Measurements from ENCODE around the gene GSK3B.

The GSK3B gene

DNA sequence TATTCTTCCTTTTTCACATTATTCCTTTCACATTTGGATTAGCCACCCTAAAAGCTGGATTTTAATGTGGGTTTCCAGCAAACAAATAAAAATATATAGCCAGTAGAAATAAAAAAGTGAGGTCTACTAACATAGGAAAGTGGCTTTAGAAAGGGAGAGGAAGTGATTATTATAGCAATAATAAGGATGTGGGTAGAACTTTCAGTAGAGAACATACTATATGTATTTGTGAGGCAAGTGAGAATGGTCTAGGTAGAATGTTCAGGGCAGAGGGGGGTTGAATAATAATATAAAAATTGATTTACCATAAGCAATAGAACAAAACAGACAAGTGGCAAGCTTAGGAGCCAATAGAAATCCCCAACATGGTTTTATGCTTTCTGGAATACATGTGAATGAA lies 223.7 kb downstream of the GSK3B start:
- no peak for DNase-seq

DNA sequence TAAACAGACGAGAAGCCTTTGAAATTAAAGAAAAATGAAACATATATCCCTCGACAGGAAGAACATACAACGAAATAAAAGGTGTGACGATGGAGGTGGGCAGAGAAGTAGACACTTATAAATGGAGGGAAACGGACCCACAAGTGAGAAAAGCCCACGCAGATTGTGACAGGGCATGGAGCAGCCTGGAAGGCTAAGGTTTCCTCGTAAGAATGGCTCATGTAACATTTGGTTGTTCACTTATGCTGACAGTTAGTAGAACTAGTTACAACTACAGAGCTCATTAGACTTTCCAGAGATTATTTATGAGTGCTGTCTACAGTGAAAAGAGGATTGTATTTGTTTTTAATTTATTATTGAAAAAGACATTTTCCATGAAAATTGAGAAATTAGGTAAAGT lies 229.8 kb downstream of the GSK3B start:
- no peak for DNase-seq

DNA sequence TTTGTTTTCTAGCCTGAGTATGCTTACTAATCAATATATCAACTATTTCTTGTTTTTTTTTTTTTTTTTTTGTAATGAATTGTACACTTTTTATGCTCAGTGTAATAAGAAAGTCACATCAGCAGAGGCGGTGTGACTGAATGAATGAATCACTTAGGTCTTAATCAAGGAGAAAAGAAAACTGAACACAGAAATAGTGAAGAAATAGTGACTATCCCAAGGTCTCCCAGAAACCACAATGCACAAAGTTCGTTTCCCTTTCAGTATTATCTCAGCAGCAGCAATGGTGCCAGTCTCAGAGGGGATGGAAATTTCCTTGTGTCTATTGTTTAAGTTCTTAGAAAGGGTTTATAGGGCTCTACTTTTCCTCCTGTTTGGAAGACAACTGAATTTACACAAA lies 231.6 kb downstream of the GSK3B start:
- no peak for DNase-seq

DNA sequence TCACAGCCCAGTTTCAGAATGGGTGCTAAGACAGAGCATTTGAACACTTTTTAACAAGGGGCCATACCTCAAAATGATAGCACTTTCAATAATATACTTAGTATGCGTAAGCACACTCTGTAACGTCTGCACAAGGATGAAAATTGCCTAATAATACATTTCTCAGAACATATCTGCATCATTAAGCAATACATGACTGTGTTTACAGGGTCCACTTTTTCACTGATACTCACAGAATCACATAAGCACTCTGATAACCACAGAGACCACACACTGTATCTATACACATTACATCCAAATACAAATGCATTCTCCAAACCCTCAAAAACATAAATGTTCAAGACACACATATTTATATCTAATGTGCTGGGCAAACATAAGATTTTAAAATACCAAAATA lies 232.6 kb downstream of the GSK3B start:
- no peak for DNase-seq

DNA sequence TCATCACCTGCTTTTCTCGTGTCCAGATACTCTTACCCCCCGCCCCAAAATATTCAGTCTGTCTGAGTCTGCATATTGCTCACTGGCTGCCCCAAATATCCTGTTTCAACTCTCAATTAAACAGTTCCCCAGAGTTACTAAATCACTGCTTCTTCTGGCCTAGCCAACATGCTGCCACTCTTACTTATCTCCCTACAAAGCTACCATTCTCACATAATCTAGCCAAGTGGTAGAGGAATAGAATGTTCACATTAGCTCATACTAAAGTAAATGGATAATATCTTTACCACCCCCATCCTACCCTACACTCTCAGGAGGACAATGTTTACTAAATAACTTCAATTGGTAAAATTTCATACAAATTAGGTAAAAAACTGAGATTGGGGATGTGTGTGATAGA lies 234.5 kb downstream of the GSK3B start:
- no peak for DNase-seq

DNA sequence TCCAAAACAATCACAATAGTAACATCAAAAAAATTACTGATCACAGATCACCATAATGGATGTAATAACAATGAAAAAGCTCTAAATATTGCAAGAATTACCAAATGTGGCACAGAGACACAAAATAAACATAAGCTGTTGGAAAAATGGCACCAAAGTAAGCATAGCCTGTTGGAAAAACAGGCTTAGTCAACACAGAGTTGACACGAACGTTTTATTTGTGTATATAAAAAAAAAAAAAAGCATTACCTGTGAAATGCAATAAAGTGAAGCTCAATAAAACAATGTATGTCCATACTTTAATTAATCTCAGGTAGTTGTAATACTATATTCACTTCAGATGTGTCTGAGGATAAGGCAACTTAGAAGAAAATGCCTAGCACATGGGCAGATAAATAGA lies 235.3 kb downstream of the GSK3B start:
- no peak for DNase-seq

DNA sequence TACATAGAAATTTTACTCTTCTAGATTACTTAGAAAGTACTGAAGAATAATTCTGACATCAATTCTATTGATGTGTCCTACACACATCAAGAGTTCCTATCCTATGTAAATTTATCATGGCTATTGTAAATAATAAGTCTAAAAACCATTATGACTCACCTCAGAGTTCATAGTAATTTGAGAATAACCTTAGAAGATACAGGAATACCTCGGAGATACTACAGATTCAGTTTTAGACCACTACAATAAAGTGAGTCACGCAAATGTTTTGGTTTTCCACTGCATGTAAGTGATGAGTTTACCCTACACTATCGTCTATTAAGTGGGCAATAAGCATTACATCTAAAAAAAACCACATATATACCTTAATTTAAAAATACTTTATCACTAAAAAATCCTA lies 237.6 kb downstream of the GSK3B start:
- no peak for DNase-seq

DNA sequence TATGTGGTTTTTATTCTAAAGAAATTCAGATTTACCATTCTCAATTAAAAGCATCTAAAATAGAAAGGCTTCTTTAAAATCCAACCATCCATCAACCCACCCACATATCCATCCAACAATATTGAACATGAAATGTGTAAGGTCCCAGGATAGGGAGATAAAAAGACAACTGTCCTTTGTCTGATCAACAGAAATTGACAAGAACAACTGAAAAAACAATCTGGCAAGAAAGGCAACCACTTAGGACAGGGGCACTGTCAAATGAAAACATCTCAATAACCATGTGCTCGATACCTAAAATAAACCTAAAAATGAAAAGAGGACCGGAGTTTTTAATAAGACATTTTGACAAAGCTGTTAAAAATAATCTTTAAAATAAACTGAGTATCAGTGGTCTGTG lies 245.1 kb downstream of the GSK3B start:
- no peak for DNase-seq

DNA sequence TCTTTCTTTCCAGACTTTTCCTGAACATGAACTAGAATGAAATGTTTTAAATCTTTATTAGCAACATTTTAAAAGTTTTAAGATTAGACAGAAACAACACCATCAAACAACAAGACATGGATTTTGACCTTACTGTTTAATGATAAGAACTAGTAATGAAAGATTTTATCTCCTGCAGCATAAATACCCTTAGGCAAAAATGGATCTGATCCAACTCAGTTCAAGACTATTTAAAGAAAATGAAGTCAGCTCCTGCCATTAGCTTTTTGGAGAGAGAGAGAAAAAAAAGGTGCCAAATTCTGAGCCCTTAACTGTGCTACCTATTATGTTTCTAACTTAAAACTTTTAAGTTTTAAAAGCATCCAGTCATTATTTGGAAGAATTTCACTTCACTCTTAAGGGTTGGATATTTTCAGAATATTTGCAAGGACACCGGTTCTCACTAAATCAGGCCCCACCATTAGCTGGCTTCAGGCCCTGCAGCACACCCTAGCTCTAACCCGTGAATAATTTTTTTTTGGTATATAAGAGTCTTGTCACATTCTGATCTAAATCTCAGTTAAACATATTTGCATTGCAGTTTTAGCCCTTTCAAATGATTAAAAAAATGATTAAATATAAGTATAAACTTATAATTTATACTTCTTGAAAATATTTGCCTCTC lies 252.3 kb downstream of the GSK3B start:
- DNase-seq, result no peak

DNA sequence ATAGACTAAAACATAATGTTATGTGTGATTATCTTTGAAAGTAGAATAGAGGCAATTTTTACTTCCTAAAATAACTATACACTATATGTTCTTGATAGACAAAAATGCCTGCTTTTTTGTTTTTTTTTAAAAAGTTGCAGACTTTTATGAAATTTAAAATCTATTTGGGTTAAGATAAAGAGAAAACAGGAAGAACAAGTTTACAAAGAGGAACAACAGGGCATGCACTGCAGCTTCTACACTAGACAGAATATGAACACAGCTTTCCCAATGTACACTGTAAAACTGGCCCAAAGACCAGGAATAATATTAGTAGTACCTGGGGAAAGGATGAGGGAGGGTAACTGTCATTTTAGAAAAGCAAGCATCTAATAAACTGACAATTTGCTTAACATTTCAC lies 258.7 kb downstream of the GSK3B start:
- DNase-seq, result no peak

DNA sequence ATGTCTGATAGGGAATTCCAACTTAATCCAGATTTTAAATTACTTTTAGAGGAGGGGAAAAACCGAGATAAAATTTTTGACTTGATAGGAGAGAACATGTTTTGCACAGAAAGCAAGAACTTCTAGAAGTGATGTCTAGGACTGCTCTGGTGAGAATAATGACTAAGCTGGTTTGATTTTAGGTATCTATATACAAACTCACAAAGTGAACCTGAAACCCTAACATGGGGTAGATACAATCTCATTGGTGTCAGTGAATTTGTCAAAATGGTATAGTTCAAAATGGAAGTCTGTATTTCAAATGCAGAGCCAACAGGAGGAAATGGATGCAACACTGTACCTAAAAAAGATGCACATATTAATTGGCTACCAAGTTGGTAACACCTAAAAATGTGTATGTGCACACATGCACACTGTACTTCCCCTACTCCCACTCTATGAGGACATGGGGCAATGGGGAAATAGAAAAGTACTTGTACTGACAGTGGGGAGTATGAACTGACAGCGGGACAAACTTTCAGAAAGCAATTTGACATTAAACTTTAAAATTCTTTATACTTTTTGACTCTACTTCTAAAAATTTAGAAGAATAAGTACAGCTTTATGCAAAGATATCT lies 259.4 kb downstream of the GSK3B start:
- no peak for DNase-seq

DNA sequence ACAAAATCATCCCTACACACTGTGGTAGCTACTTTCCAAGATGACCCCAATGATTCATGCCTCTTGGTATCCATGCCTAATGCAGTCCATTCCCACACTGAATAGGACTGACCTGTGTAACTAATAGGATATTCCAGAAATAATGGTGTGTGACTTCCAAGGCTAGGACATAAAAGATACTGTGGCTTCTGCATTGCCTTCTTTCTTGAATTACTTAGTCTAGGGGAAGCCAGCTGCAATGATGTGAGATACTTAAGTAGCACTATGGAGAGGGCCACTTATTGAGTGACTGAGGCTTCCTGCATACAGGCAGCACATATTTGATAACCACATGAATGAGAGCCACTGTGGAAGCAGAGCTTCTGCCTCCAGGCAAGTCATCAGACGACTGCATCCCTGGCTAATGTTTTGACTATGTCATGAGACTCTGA lies 262.3 kb downstream of the GSK3B start:
- no peak for DNase-seq

DNA sequence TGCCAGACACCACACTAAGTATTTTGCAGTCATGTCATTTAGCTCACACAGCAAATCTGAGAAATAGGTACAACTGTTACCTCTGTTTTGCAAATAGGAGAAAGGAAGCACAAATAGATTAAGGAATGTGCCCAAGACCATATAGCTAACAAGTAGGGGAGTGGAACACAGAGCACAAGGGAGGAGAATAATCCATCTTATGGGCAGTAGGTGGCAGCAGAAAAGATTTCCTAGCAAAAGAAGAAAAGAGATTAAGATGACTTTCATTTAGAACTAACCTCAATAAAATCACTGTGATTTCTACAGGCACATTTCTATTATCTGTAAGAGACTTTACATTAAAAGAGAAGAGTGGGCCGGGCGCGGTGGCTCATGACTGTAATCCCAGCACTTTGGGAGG lies 263.2 kb downstream of the GSK3B start:
- DNase-seq, result no peak

DNA sequence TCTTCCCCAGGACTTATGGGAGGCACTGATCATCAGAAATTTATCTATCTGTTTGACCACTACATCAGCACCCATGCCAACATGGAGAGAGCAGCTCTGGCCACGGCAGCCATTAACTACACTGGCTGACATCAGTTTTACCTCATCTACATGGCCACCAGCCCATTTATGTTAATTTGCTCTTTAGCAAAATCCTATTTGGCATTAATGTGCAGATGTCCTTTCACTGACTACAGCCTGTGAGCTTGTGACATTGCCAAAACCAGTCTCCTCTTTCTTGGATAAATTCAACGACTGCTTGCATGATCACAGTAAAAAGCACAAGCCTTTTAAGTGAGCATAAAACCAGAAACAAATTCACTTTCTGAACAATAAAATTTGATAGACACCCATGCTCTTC lies 264.8 kb downstream of the GSK3B start:
- no peak for DNase-seq

DNA sequence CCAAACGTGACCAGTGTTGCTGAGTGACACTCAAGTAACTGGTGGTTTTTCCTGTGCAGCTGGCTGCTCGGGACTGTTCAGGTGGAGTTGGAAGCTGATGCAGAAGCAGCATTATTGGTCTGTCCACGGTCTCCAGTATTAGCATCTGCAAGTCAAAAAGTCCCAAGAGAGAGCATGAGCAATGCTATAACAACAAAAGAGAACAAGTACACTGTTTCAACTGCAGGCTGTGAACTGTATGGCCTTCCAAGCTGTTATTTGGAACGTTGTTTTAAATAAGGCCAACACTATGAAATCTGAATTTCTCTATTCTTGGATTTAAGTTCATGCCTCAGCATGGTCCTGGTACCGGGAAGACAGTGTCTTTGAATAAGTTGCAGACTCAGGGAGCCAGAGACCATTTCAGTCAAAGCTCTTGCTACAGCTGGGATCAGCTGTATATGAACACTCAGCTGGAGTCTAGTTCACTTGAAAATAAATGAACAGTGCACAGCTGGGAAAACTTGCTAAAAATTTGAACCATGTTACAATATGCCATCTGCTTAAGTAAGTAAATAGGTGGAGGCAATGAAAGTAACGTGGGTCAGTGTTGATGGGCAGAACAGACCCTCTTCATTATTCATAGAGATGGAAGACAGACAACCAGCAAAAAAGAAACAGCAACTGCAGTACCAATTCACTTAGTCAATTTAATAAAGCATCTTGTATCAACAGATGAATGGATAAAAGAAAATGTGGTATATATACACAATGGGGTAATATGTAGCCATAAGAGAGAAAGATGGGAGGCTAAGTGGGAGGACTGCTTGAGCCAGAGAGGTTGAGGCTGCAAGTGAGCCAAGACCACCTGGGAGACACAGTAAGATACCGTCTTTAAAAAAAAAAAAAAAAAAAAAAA lies 267.3 kb downstream of the GSK3B start:
- no peak for DNase-seq

DNA sequence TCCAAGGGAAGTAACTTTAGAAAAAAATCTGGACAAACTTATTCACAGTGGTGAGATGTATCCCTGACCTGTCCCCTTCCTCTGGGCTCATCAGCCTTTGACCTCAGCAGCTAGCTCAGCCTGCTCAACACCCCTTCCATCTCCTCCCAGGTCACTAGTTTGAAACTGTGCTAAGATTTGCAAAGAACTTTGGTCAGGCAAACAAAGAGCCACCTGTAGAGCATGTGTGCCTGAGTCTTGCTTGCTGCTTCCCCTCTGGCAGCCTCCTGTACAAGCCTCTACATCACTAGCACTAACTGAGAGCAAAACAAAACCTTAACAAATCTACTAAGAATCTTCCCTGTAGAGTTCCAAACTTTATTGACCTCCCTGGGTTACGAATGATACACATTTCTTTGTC lies 268.4 kb downstream of the GSK3B start:
- no peak for DNase-seq

DNA sequence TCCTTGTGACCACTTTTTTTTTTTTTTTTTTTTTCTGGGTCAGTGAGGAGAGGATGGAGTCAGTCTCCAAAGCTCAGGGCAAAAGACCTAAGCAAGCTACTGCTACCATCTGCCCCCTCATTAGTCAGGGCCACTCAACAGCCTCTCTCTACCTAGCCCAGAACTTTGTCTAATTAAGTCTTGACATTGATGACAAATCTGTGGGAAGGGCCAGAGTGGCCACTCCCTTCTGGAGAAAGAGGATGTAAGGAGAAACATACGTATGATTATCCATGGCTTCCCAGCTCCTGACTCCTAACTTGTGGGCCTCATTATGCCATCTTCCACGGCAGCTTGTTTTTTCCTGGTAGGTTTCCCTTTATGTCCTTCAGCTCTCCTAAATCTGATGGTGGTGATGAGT lies 274.4 kb downstream of the GSK3B start:
- no peak for DNase-seq

DNA sequence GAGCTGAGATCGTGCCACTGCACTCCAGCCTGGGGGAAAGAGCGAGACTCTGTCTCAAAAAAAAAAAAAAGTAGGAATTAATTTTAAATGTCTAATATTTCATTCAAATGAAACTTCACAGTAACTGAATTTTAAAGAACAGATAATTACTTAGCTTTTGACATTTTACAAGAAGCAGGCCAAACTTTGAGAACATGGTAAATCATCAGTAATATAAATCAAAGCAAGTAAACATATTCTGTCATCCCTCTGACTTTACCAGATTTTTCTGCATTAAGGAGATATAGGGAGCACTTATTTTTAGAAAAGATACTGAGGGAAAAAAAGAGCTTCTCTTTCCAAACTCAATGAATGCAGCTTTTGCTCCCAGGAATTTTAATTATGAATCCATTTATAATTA lies 275.3 kb downstream of the GSK3B start:
- no peak for DNase-seq

DNA sequence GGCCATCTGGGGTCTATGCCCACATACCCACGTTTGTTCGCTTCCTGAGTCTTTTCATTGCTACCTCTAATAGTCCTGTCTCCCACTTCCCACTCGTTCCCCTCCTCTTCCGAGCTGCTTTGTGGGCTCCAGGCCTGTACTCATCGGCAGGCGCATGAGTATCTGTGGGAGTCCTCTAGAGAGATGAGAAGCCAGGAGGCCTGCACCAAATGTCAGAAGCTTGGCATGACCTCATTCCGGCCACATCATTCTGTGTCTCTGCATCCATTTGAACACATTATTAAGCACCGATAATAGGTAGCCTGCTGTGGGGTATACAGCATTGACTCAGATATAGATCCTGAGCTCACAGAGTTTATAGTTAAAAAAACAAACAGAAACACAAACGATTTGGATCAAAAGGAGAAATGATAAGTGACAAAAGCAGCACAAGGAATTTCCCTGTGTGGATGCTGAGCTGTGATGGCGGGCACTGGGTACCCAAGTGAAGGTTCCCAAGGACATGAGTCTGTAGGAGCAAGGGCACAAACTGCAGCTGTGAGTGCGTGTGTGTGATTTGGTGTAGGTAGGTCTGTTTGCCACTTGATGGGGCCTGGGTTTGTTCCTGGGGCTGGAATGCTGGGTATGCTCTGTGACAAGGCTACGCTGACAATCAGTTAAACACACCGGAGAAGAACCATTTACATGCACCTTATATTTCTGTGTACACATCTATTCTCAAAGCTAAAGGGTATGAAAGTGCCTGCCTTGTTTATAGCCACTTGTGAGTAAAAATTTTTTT lies 276.5 kb downstream of the GSK3B start:
- DNase-seq, result no peak

DNA sequence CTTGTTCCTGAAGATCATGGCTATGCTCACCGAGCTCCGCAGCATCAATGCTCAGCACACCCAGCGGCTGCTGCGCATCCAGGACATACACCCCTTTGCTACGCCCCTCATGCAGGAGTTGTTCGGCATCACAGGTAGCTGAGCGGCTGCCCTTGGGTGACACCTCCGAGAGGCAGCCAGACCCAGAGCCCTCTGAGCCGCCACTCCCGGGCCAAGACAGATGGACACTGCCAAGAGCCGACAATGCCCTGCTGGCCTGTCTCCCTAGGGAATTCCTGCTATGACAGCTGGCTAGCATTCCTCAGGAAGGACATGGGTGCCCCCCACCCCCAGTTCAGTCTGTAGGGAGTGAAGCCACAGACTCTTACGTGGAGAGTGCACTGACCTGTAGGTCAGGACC lies 277.2 kb downstream of the GSK3B start:
- no peak for DNase-seq

DNA sequence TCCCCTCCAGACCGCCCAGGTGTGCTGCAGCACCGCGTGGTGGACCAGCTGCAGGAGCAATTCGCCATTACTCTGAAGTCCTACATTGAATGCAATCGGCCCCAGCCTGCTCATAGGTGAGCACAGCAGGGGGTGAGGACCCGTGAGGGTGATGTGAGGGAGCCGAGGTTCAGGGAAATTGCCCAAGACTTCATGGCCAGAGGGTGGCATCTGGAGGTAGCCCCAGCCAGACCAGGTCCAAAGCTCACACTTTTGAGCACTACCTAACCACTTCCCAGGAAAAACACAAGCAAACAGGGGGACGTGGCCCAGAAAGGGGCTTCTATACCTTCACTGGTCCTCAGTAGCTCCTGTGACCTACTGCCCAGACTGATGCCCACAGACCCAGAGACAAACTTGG lies 278.5 kb downstream of the GSK3B start:
- DNase-seq, result no peak

DNA sequence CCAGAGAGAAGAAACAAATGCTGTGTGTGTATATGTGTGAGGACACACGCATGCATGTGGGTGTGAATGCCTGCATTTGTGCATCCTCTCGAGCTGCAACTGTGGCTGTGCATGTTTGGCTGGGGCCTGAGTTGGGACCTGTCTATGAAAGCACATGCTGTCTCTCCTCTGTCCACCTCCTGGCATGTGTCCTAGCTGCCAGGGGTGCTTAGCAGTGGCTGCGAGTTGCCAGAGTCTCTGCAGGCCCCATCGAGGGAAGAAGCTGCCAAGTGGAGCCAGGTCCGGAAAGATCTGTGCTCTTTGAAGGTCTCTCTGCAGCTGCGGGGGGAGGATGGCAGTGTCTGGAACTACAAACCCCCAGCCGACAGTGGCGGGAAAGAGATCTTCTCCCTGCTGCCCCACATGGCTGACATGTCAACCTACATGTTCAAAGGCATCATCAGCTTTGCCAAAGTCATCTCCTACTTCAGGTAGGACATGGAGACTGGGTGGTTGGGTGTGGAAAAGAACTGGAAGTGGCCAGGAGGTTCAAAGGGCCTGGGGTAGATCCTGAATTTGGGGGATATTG lies 281.7 kb downstream of the GSK3B start:
- no peak for DNase-seq

DNA sequence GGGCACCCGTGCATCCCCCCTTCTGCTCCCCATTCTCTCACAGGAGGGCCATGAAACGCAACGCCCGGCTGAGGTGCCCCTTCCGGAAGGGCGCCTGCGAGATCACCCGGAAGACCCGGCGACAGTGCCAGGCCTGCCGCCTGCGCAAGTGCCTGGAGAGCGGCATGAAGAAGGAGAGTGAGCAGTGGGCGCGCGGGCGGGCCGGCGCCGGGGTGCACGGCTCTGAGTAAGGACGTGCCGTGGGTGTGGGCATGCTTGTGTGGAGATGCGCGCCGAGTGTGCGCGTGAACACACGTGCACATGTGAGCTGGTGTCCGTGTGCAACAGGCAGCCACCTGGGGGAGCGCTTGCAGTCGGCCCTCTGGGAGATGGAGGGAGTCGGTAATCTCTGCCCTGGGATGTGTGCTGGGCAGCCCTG lies 284.2 kb downstream of the GSK3B start:
- no peak for DNase-seq

Data from SHP77 treated with DMSO at 0.1 percent for 48 hours (cell line).